HEK293 (cell line): Measurements from ENCODE around the gene COPS3.

ENCODE experiments used
- CTCF ChIP-seq: fragments of 450-650 bp; formaldehyde crosslinking; IDR thresholded peaks from 2 replicates; pipeline ENCODE4 v1.5.1; 2016; ENCODE audit warnings: missing biosample characterization, missing genetic modification characterization
- HOXA7 ChIP-seq: sonication (generic); formaldehyde crosslinking; IDR thresholded peaks from 2 replicates; pipeline ENCODE4 v1.8.1; 2022; ENCODE audit warnings: missing genetic modification reagents, borderline replicate concordance
- MZF1 ChIP-seq: fragments of 450-650 bp; formaldehyde crosslinking; IDR thresholded peaks from 2 replicates; pipeline ENCODE4 v1.5.1; 2017; ENCODE audit warnings: missing biosample characterization, missing genetic modification characterization, borderline replicate concordance
- PATZ1 ChIP-seq: fragments of 450-650 bp; formaldehyde crosslinking; IDR thresholded peaks from 2 replicates; pipeline ENCODE4 v1.5.1; 2016; ENCODE audit warnings: missing biosample characterization, missing genetic modification characterization
- TCF7L2 ChIP-seq: IDR thresholded peaks from 2 replicates; pipeline ENCODE4 v1.6.1; 2011; ENCODE audit warnings: low read depth, mild to moderate bottlenecking, inconsistent platforms, low read length, moderate library complexity, borderline replicate concordance
- ZBTB26 ChIP-seq: fragments of 450-650 bp; formaldehyde crosslinking; optimal IDR thresholded peaks from 2 replicates; pipeline ENCODE3; 2016; ENCODE audit warnings: missing biosample characterization, mild to moderate bottlenecking, missing genetic modification characterization
- ZNF169 ChIP-seq: fragments of 450-650 bp; formaldehyde crosslinking; IDR thresholded peaks from 2 replicates; pipeline ENCODE4 v1.5.1; 2016; ENCODE audit warnings: missing biosample characterization, missing genetic modification characterization
- ZNF398 ChIP-seq: fragments of 450-650 bp; formaldehyde crosslinking; IDR thresholded peaks from 2 replicates; pipeline ENCODE4 v1.5.1; 2017; ENCODE audit warnings: missing biosample characterization, missing genetic modification characterization
- ZNF707 ChIP-seq: fragments of 450-650 bp; formaldehyde crosslinking; IDR thresholded peaks from 2 replicates; pipeline ENCODE4 v1.5.1; 2016; ENCODE audit warnings: missing biosample characterization, missing genetic modification characterization
- ZNF785 ChIP-seq: fragments of 450-650 bp; formaldehyde crosslinking; IDR thresholded peaks from 2 replicates; pipeline ENCODE4 v1.5.1; 2016; ENCODE audit warnings: missing biosample characterization, missing genetic modification characterization

GRCh38 chr17:17321356-17322025 is 40.4 kb upstream of the COPS3 start:
- TF ChIP-seq PATZ1 (tag by site-specific recombination) (no peak), CTCF (tag by site-specific recombination) (no peak), ZNF398 (tag by site-specific recombination) (no peak), ZNF169 (tag by site-specific recombination) (no peak), ZNF707 (tag by site-specific recombination) (no peak), TCF7L2 (no peak), ZBTB26 (tag by site-specific recombination) (no peak), ZNF785 (tag by site-specific recombination) (no peak), HOXA7 (CRISPR knock-in tag) (no peak), MZF1 (tag by site-specific recombination) (no peak)
